GM12878 (cell line): ENCODE data around the gene RNF40. TPM values are rescaled to one million over a fixed set of nuclear protein-coding genes. Genes with fewer than 3 reads are reported as not detected.

Experiments used
- ATAC-seq: fragments of 200-7000 bp; cut with Tn5 transposase; 3 replicates; pipeline ENCODE4 v1.9.1; 2020; ENCODE audit warnings: mild to moderate bottlenecking, moderate library complexity
- BruUV-seq: library from RNA; stranded (reverse); fragments of 400-500 nt; replicated peaks from 2 replicates; lab custom pipeline; 2021; lab: Mats Ljungman, UMichigan
- CTCF ChIA-PET: fragments of 300-600 bp; sonication (Branson Sonifier 250); formaldehyde crosslinking; extraction: SDS; loops from one replicate; lab custom pipeline; 2021; ENCODE audit warnings: inconsistent platforms; lab: Yijun Ruan, JAX
- POLR2A ChIA-PET: fragments of 350-600 bp; formaldehyde crosslinking; extraction: SDS; loops from one replicate; lab custom pipeline; 2021; ENCODE audit warnings: inconsistent platforms; lab: Charles Lee
- RAD21 ChIA-PET: fragments of 300-600 bp; sonication (Branson Sonifier 250); formaldehyde crosslinking; loops from one replicate; lab custom pipeline; 2023; ENCODE audit warnings: antibody characterized with exemption; ENCODE audit not compliant: unreplicated experiment; lab: Charles Lee
- SMC1A ChIA-PET: fragments of 300-600 bp; sonication (Branson Sonifier 250); formaldehyde crosslinking; loops from one replicate; lab custom pipeline; 2023; ENCODE audit not compliant: unreplicated experiment, uncharacterized antibody; lab: Charles Lee
- DNase-seq: peaks from one replicate; pipeline ENCODE4 v3.0.0-alpha.2; 2011; ENCODE audit warnings: low read depth, low spot score
- FAIRE-seq: peaks from 3 replicates; lab custom pipeline; 2011; peaks lifted over from hg19 to GRCh38; lab: Jason Lieb, UNC
- H2AFZ ChIP-seq: 2 replicates; pipeline ENCODE4 v1.6.0; 2011; ENCODE audit warnings: low read depth, low read length, control low read depth; ENCODE audit not compliant: control insufficient read depth
- H3K27ac ChIP-seq: 2 replicates; pipeline ENCODE4 v1.5.1; 2011; ENCODE audit warnings: control low read depth; ENCODE audit not compliant: control insufficient read depth, insufficient read depth
- H3K27me3 ChIP-seq, 2 experiments: replicated peaks in 1 of 2; 2 replicates each; pipeline versions ENCODE4 v1.6.0 to v1.6.1; 2011; ENCODE audit warnings: low read length in 1 of 2; ENCODE audit not compliant: control insufficient read depth in 2 of 2, insufficient read depth in 2 of 2
- H3K36me3 ChIP-seq, 2 experiments: 2 replicates each; pipeline ENCODE4 v1.5.1; 2011; ENCODE audit warnings: low read length in 1 of 2; ENCODE audit not compliant: control insufficient read depth in 2 of 2, insufficient read depth in 2 of 2
- H3K4me1 ChIP-seq: 2 replicates; pipeline ENCODE4 v1.6.1; 2011; ENCODE audit warnings: mild to moderate bottlenecking, low read length, moderate library complexity, mixed read lengths; ENCODE audit not compliant: control insufficient read depth, insufficient read depth
- H3K4me2 ChIP-seq: 2 replicates; pipeline ENCODE4 v1.6.0; 2011; ENCODE audit warnings: control low read depth; ENCODE audit not compliant: control insufficient read depth, insufficient read depth
- H3K4me3 ChIP-seq: fragments of 200-600 bp; sonication (generic); 2 replicates; pipeline ENCODE4 v1.5.1; 2016
- H3K79me2 ChIP-seq: 2 replicates; pipeline ENCODE4 v1.6.0; 2011; ENCODE audit warnings: low read length; ENCODE audit not compliant: control insufficient read depth, insufficient read depth
- H3K9ac ChIP-seq: 2 replicates; pipeline ENCODE4 v1.8.0; 2011; ENCODE audit warnings: low read length, control low read depth, mixed read lengths; ENCODE audit not compliant: control insufficient read depth, insufficient read depth
- H3K9me3 ChIP-seq: replicated peaks from 3 replicates; pipeline ENCODE4 v1.5.1; 2011; ENCODE audit warnings: mild to moderate bottlenecking, low read length; ENCODE audit not compliant: control insufficient read depth, insufficient read depth
- H4K20me1 ChIP-seq: 2 replicates; pipeline ENCODE4 v1.6.0; 2011; ENCODE audit not compliant: control insufficient read depth, insufficient read depth
- BMI1 ChIP-seq: fragments of 450-650 bp; IDR thresholded peaks from 2 replicates; pipeline ENCODE4 v1.6.1; 2016; ENCODE audit warnings: mild to moderate bottlenecking, moderate library complexity, borderline replicate concordance
- EP300 ChIP-seq, 2 experiments: fragments of 150-350 bp in 1 of 2; IDR thresholded peaks; 2 replicates each; pipeline ENCODE4 v1.6.1; 2011 to 2012; ENCODE audit warnings: low read depth in 2 of 2, low read length in 2 of 2, borderline replicate concordance in 1 of 2, improper control_type of control experiment in 1 of 2, inconsistent platforms in 1 of 2; ENCODE audit not compliant: control insufficient read depth in 1 of 2
- NRF1 ChIP-seq: conservative IDR thresholded peaks from 2 replicates; pipeline ENCODE4 v1.6.1; 2011; ENCODE audit warnings: mild to moderate bottlenecking, low read depth, low read length, improper control_type of control experiment
- RELA ChIP-seq: fragments of 450-650 bp; IDR thresholded peaks from 2 replicates; pipeline ENCODE4 v1.8.0; 2014; ENCODE audit warnings: borderline replicate concordance; ENCODE audit not compliant: partially characterized antibody
- SREBF1 ChIP-seq: IDR thresholded peaks from 2 replicates; pipeline ENCODE4 v1.6.1; 2012; ENCODE audit warnings: mild to moderate bottlenecking, low read length
- SUZ12 ChIP-seq: fragments of 200-600 bp; sonication (generic); IDR thresholded peaks from one replicate; pipeline ENCODE4 v1.6.1; 2018; ENCODE audit warnings: antibody characterized with exemption, mild to moderate bottlenecking; ENCODE audit not compliant: unreplicated experiment
- TBL1XR1 ChIP-seq: IDR thresholded peaks from 2 replicates; pipeline ENCODE4 v1.6.1; 2012; ENCODE audit warnings: low read depth, low read length, improper control_type of control experiment
- ZNF274 ChIP-seq: IDR thresholded peaks from one replicate; pipeline ENCODE4 v1.8.0; 2011; ENCODE audit not compliant: insufficient read length, insufficient read depth
- WGBS: methylation state at CpG from one replicate; pipeline ENCODE4 v1.1.6; 2016; ENCODE audit warnings: low lambda C conversion rate; ENCODE audit not compliant: insufficient replicate concordance, insufficient coverage; ENCODE audit errors: missing lambda C conversion rate; 5-methylcytosine and 5-hydroxymethylcytosine counted together
- in situ Hi-C: fragments of 300-500 bp; cut with MboI; formaldehyde crosslinking; loops from 9 replicates; pipeline ENCODE4 v1.14.3; 2018; ENCODE audit warnings: mixed read lengths
- intact Hi-C: fragments of 100-400 bp; cut with micrococcal nuclease; formaldehyde crosslinking; loops from one replicate; pipeline ENCODE4 v1.14.2; 2022; ENCODE audit not compliant: unreplicated experiment
- polyA plus RNA-seq, 11 experiments: library from polyadenylated mRNA; depleted of rRNA in 4 of 11; unstranded in 6 of 11; stranded (reverse) in 5 of 11; fragments of >200 nt; fragmentation: Nextera tagmentation in 4 of 11; fragmentation: Illumina TruSeq in 1 of 11; extraction: Ambion mirVana in 4 of 11; extraction: Trizol in 1 of 11; gene quantifications; 1 replicate in 1 of 11; 2 replicates in 10 of 11; pipeline versions ENCODE4 v1.2.1 to v1.2.3, GENCODE V29; 2011 to 2016; ENCODE audit warnings: inconsistent platforms in 2 of 11, missing spikeins in 2 of 11, low read depth in 1 of 11
- total RNA-seq, 4 experiments: library from RNA; depleted of rRNA in 3 of 4; stranded (reverse); fragments of >200 nt in 3 of 4; fragmentation: Illumina TruSeq in 1 of 4; extraction: Trizol in 1 of 4; gene quantifications; 2 replicates each; pipeline versions ENCODE4 v1.2.1 to v1.2.3, GENCODE V29; 2013 to 2021
- TF ChIP-seq, protein P1 (sequence below): IDR thresholded peaks from 2 replicates; pipeline ENCODE4 v1.6.1; 2012; ENCODE audit warnings: low read depth, low read length, improper control_type of control experiment
- TF ChIP-seq, protein P2 (sequence below): IDR thresholded peaks from 2 replicates; pipeline ENCODE4 v1.6.1; 2011; ENCODE audit warnings: low read depth, low read length, improper control_type of control experiment, borderline replicate concordance
- TF ChIP-seq, protein P3 (sequence below): fragments of 450-650 bp; formaldehyde crosslinking; IDR thresholded peaks from 2 replicates; pipeline ENCODE4 v1.4.0; 2022; ENCODE audit warnings: mild to moderate bottlenecking, moderate library complexity

Gene RNF40
- total and polyA plus RNA-seq, 10 of the 15 experiments (the other 5 are each of a cell fraction or from before 2014, with no cell fraction given), result 3.7 to 97.6 (median 58.4) TPM

DNA sequence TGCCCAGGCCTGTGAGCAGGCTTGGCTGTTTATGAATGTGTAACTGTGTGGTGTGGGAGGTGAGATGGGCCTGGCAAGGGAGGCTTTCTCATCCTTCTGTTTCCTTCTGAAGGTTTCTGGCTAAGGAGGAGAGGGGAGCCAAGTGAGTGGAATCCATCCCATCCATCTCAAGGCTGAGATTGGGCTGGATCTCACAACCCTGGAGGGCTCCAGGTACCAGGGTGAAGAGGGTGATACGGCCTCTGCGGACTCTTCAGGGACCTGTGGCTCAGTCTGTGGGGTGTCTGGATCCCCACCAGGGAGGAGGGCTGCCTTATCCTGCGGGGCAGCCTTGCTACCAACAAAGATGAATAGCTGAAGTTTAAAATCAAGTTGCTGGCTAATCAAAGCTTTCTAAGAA, 17.9 kb downstream of the RNF40 start:
- H3K9me3 ChIP-seq, result no peaks in the 10 kb centered on the region
- RAD21 ChIA-PET, result no interaction called here
- no peak overlapping the region for H2AFZ ChIP-seq
- no peaks in the 10 kb centered on the region for H3K36me3 ChIP-seq
- no peak overlapping the region for H3K9ac ChIP-seq
- SMC1A ChIA-PET, result no interaction called here
- H3K27me3 ChIP-seq, result no peaks in the 10 kb centered on the region
- no TSS peak for BruUV-seq
- H4K20me1 ChIP-seq, result no peaks in the 10 kb centered on the region
- CTCF ChIA-PET, result interaction anchor here (0.6 kb wide), 1 partner anchor 69 kb away, joined by 3 read pairs; no protein-coding TSS in a partner anchor
- POLR2A ChIA-PET, result interaction anchor here (0.9 kb wide), 1 partner anchor 34 kb away, joined by 3 read pairs; no protein-coding TSS in a partner anchor
- 51% methylated on average over 3 of the region's 3 CpGs for WGBS
- peaks cover 2% of the 10 kb centered on the region; the same call in 1 of the 2 replicates for H3K79me2 ChIP-seq
- TF ChIP-seq, protein P1, sequence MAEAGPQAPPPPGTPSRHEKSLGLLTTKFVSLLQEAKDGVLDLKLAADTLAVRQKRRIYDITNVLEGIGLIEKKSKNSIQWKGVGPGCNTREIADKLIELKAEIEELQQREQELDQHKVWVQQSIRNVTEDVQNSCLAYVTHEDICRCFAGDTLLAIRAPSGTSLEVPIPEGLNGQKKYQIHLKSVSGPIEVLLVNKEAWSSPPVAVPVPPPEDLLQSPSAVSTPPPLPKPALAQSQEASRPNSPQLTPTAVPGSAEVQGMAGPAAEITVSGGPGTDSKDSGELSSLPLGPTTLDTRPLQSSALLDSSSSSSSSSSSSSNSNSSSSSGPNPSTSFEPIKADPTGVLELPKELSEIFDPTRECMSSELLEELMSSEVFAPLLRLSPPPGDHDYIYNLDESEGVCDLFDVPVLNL, result no peak
- no peak for TF ChIP-seq RELA
- no peak for TF ChIP-seq EP300 (IDR thresholded peaks at IDR 0.05; ENCODE audit: borderline replicate concordance in 1 of 2, control insufficient read depth in 1 of 2, low read depth in 2 of 2, low read length in 2 of 2)
- TF ChIP-seq ZNF274, result no peak
- no peak for TF ChIP-seq NRF1
- TF ChIP-seq, protein P2, sequence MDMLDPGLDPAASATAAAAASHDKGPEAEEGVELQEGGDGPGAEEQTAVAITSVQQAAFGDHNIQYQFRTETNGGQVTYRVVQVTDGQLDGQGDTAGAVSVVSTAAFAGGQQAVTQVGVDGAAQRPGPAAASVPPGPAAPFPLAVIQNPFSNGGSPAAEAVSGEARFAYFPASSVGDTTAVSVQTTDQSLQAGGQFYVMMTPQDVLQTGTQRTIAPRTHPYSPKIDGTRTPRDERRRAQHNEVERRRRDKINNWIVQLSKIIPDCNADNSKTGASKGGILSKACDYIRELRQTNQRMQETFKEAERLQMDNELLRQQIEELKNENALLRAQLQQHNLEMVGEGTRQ, result no peak
- TF ChIP-seq SUZ12, result no peak
- no peak for TF ChIP-seq SREBF1
- no peak for TF ChIP-seq TBL1XR1
- TF ChIP-seq, protein P3, sequence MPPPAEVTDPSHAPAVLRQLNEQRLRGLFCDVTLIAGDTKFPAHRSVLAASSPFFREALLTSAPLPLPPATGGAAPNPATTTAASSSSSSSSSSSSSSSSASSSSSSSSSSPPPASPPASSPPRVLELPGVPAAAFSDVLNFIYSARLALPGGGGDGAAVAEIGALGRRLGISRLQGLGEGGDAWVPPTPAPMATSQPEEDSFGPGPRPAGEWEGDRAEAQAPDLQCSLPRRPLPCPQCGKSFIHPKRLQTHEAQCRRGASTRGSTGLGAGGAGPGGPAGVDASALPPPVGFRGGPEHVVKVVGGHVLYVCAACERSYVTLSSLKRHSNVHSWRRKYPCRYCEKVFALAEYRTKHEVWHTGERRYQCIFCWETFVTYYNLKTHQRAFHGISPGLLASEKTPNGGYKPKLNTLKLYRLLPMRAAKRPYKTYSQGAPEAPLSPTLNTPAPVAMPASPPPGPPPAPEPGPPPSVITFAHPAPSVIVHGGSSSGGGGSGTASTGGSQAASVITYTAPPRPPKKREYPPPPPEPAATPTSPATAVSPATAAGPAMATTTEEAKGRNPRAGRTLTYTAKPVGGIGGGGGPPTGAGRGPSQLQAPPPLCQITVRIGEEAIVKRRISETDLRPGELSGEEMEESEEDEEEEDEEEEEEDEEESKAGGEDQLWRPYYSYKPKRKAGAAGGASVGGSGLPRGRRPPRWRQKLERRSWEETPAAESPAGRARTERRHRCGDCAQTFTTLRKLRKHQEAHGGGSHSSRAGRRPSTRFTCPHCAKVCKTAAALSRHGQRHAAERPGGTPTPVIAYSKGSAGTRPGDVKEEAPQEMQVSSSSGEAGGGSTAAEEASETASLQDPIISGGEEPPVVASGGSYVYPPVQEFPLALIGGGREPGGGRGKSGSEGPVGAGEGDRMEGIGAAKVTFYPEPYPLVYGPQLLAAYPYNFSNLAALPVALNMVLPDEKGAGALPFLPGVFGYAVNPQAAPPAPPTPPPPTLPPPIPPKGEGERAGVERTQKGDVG (CRISPR knock-in tag), result no peak
- TF ChIP-seq BMI1, result no peak
- FAIRE-seq (no peak), ATAC-seq (no peak), DNase-seq (no peak)
- H3K4me2 ChIP-seq, result no peak overlapping the region
- H3K4me1 ChIP-seq, result no peaks in the 10 kb centered on the region
- in situ Hi-C loops, result no loop called here
- intact Hi-C loops, result no loop called here
- H3K27ac ChIP-seq, result no peak overlapping the region
- H3K4me3 ChIP-seq, result no peak overlapping the region
